ENCODE results near the gene GJA9.

Gene GJA9

DNA sequence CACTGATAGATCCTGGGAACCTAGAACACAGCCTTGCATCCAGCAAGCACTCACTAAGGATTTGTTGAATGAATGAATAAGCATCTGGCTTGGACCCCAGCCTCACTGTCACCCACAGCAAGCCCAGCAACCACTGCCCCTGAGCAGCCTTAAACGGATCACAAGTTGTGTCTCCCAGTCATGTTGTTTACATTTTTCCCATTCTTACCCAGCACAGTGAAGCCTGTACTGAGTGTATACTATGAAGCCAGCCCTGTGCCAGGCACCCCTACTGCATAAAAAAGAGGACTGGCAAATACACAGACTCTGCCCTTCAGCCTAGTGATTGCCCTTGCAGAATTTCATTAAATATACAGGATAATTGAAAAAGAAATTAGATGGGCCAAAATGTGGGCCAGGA, 52.0 kb downstream of the GJA9 start:
- no peak for DNase-seq

DNA sequence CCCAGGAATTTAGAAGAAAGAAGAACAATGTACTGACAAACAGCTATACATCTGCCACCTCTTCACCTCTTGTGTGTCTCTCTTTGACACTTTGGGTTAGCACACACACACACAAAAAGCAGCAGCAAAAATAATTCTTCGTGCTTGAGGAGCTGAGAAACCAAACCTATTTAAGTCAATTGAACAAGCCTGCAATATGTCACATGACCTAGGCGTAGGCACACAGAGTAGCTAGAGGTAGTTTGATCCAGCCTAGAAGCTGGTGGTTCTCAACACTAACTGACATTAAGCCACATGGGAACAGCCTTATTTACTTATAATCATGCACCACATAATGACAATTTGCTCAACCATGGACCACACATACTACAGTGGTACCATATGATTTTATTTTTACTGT, 54.1 kb downstream of the GJA9 start:
- no peak for DNase-seq

DNA sequence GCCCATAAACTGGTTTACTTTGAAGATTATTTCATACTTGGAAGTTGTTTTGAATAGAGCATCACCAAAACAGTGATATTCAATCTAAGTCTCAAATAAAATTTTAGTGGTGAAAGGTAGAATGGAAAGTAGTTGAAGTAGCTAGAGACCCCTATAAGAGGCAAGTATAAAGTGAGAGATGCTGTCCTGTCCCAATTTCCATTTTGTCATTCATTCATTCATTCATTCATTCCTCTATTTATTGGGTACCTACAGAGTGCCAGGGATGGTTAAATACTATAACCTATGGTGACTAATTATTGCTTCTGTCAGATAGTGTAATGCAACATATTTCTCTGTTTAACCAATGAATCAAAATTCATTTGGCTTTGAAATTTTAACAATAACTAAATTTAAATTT, 54.5 kb downstream of the GJA9 start:
- DNase-seq: no peak

DNA sequence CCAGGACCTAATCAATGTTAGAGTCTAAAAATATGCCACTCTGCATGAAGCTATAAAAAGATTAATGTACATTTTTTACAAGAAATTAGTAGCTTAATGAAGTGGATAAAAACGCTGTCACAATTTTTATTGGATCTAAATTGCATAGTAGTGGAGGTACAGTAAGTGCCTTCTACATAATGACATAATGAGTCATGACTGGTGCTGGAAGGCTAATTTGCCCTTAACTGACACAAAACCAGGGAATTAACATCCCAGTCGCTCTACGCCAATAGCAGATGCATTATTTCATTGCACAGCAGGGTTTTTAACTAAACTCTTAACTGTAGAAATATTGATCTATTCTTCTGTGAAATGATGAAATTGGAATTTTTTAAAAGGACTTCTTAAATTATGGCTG, 55.1 kb downstream of the GJA9 start:
- DNase-seq: no peak

Data from SHP77 treated with DMSO at 0.1 percent for 48 hours (cell line).